SK-N-SH treated with all-trans-retinoic acid at 6 μM for 48 hours (cell line): ENCODE results near the gene ADAP1.

Experiments used
- ATAC-seq: fragments of 200-7000 bp; cut with Tn5 transposase; 3 replicates; pipeline ENCODE4 v1.9.1; 2020; ENCODE audit warnings: mild to moderate bottlenecking, moderate library complexity
- BACH2 ChIP-seq: fragments of 250-450 bp; sonication (Bioruptor Pico); IDR thresholded peaks from 2 replicates; pipeline ENCODE4 v1.9.0; 2021; ENCODE audit warnings: mild to moderate bottlenecking, borderline replicate concordance
- CSDC2 ChIP-seq: fragments of 250-450 bp; sonication (Bioruptor Pico); IDR thresholded peaks from 2 replicates; pipeline ENCODE4 v1.5.0; 2020; ENCODE audit warnings: mild to moderate bottlenecking, moderate library complexity
- CSRNP3 ChIP-seq: fragments of 250-450 bp; sonication (Bioruptor Pico); IDR thresholded peaks from 2 replicates; pipeline ENCODE4 v1.5.1; 2021; ENCODE audit warnings: mild to moderate bottlenecking, moderate library complexity
- GLIS3 ChIP-seq: fragments of 250-450 bp; sonication (Bioruptor Pico); IDR thresholded peaks from 2 replicates; pipeline ENCODE4 v1.5.0; 2020; ENCODE audit warnings: mild to moderate bottlenecking, moderate library complexity
- ISL1 ChIP-seq: fragments of 250-450 bp; sonication (Bioruptor Pico); IDR thresholded peaks from 2 replicates; pipeline ENCODE4 v2.1.2; 2022; ENCODE audit warnings: mild to moderate bottlenecking, moderate library complexity
- PATZ1 ChIP-seq: fragments of 250-450 bp; sonication (Bioruptor Pico); IDR thresholded peaks from 2 replicates; pipeline ENCODE4 v1.8.0; 2020; ENCODE audit warnings: mild to moderate bottlenecking, moderate library complexity, borderline replicate concordance
- TCF4 ChIP-seq: fragments of 250-450 bp; sonication (Bioruptor Pico); IDR thresholded peaks from 2 replicates; pipeline ENCODE4 v1.8.0; 2021; ENCODE audit warnings: mild to moderate bottlenecking, moderate library complexity, borderline replicate concordance
- TOX ChIP-seq: fragments of 250-450 bp; sonication (Bioruptor Pico); IDR thresholded peaks from 2 replicates; pipeline ENCODE4 v1.8.0; 2021; ENCODE audit warnings: mild to moderate bottlenecking, moderate library complexity, borderline replicate concordance
- ZC3H10 ChIP-seq: fragments of 250-450 bp; sonication (Bioruptor Pico); IDR thresholded peaks from 2 replicates; pipeline ENCODE4 v1.5.1; 2021; ENCODE audit warnings: mild to moderate bottlenecking, moderate library complexity
- ZFP3 ChIP-seq: fragments of 250-450 bp; sonication (Bioruptor Pico); IDR thresholded peaks from 2 replicates; pipeline ENCODE4 v1.5.0; 2020; ENCODE audit warnings: mild to moderate bottlenecking, moderate library complexity
- ZNF565 ChIP-seq: fragments of 450-650 bp; formaldehyde crosslinking; conservative IDR thresholded peaks from 2 replicates; pipeline ENCODE4 v1.5.0; 2020; ENCODE audit warnings: low read depth, mild to moderate bottlenecking, moderate library complexity
- ZNF8 ChIP-seq: fragments of 450-650 bp; formaldehyde crosslinking; IDR thresholded peaks from 2 replicates; pipeline ENCODE4 v1.5.0; 2020; ENCODE audit warnings: mild to moderate bottlenecking, moderate library complexity
- TF ChIP-seq, protein P1 (sequence below): fragments of 250-450 bp; sonication (Bioruptor Pico); IDR thresholded peaks from 2 replicates; pipeline ENCODE4 v1.5.1; 2020; ENCODE audit warnings: low read depth, mild to moderate bottlenecking, moderate library complexity
- TF ChIP-seq, protein P2 (sequence below): fragments of 250-450 bp; sonication (Bioruptor Pico); IDR thresholded peaks from 2 replicates; pipeline ENCODE4 v1.5.0; 2020; ENCODE audit warnings: mild to moderate bottlenecking, moderate library complexity
- TF ChIP-seq, protein P3 (sequence below): fragments of 250-450 bp; sonication (Bioruptor Pico); IDR thresholded peaks from 2 replicates; pipeline ENCODE4 v1.8.0; 2021; ENCODE audit warnings: low read depth, mild to moderate bottlenecking, moderate library complexity, borderline replicate concordance

Gene ADAP1

DNA sequence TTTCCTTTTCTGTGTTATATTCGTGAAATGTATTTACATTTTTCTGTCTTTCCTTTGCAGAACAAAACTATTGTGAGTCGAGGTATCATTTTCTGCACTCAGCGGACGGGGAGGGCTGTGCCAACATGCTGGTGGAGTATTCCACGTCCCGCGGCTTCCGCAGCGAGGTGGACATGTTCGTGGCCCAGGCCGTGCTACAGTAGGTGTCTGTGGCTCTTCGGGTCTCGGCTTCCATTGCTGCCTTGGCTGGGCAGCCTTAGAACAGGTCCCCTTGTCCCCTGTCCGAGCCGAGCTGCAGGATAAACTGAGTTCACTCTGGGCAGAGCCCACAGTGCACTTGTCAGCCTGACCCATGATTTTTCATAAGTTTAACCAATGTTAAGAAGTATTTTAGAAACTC is 63.6 kb downstream of the ADAP1 start (continued):
- TF ChIP-seq, protein P1, sequence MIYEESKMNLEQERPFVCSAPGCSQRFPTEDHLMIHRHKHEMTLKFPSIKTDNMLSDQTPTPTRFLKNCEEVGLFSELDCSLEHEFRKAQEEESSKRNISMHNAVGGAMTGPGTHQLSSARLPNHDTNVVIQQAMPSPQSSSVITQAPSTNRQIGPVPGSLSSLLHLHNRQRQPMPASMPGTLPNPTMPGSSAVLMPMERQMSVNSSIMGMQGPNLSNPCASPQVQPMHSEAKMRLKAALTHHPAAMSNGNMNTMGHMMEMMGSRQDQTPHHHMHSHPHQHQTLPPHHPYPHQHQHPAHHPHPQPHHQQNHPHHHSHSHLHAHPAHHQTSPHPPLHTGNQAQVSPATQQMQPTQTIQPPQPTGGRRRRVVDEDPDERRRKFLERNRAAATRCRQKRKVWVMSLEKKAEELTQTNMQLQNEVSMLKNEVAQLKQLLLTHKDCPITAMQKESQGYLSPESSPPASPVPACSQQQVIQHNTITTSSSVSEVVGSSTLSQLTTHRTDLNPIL (CRISPR knock-in tag), result no peak
- no peak for TF ChIP-seq CSDC2 (CRISPR knock-in tag)
- TF ChIP-seq ZNF8, result no peak
- TF ChIP-seq BACH2, result no peak
- TF ChIP-seq ZC3H10, result no peak
- TF ChIP-seq ZNF565 (CRISPR knock-in tag), result no peak

- no peak for ATAC-seq
- no peak for TF ChIP-seq TCF4 (CRISPR knock-in tag)
- TF ChIP-seq ZC3H10, result no peak
- no peak for TF ChIP-seq ZFP3
- TF ChIP-seq ISL1 (CRISPR knock-in tag), result no peak
- TF ChIP-seq ZNF565 (CRISPR knock-in tag), result no peak
- TF ChIP-seq GLIS3, result no peak
- TF ChIP-seq CSDC2 (CRISPR knock-in tag), result no peak
- TF ChIP-seq BACH2, result no peak
- TF ChIP-seq, protein P2, sequence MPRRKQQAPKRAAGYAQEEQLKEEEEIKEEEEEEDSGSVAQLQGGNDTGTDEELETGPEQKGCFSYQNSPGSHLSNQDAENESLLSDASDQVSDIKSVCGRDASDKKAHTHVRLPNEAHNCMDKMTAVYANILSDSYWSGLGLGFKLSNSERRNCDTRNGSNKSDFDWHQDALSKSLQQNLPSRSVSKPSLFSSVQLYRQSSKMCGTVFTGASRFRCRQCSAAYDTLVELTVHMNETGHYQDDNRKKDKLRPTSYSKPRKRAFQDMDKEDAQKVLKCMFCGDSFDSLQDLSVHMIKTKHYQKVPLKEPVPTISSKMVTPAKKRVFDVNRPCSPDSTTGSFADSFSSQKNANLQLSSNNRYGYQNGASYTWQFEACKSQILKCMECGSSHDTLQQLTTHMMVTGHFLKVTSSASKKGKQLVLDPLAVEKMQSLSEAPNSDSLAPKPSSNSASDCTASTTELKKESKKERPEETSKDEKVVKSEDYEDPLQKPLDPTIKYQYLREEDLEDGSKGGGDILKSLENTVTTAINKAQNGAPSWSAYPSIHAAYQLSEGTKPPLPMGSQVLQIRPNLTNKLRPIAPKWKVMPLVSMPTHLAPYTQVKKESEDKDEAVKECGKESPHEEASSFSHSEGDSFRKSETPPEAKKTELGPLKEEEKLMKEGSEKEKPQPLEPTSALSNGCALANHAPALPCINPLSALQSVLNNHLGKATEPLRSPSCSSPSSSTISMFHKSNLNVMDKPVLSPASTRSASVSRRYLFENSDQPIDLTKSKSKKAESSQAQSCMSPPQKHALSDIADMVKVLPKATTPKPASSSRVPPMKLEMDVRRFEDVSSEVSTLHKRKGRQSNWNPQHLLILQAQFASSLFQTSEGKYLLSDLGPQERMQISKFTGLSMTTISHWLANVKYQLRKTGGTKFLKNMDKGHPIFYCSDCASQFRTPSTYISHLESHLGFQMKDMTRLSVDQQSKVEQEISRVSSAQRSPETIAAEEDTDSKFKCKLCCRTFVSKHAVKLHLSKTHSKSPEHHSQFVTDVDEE (CRISPR knock-in tag), result no peak
- no peak for TF ChIP-seq ZNF8
- TF ChIP-seq PATZ1, result no peak
- TF ChIP-seq TOX (CRISPR knock-in tag), result no peak
- TF ChIP-seq CSRNP3 (CRISPR knock-in tag), result no peak
- TF ChIP-seq, protein P3, sequence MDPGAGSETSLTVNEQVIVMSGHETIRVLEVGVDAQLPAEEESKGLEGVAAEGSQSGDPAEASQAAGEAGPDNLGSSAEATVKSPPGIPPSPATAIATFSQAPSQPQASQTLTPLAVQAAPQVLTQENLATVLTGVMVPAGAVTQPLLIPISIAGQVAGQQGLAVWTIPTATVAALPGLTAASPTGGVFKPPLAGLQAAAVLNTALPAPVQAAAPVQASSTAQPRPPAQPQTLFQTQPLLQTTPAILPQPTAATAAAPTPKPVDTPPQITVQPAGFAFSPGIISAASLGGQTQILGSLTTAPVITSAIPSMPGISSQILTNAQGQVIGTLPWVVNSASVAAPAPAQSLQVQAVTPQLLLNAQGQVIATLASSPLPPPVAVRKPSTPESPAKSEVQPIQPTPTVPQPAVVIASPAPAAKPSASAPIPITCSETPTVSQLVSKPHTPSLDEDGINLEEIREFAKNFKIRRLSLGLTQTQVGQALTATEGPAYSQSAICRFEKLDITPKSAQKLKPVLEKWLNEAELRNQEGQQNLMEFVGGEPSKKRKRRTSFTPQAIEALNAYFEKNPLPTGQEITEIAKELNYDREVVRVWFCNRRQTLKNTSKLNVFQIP, result no peak
Observed at GRCh38 chr7:889391-889790, 65.1 kb downstream of the ADAP1 start.

GRCh38 chr7:889025-889390 is 65.5 kb downstream of the ADAP1 start:
- ATAC-seq, result no peak

More at GRCh38 chr7:889025-889390, 65.5 kb downstream of the ADAP1 start:
- TF ChIP-seq CSRNP3 (CRISPR knock-in tag), result no peak
